Measurements from ENCODE around the gene ALX4.

The ALX4 gene

DNA sequence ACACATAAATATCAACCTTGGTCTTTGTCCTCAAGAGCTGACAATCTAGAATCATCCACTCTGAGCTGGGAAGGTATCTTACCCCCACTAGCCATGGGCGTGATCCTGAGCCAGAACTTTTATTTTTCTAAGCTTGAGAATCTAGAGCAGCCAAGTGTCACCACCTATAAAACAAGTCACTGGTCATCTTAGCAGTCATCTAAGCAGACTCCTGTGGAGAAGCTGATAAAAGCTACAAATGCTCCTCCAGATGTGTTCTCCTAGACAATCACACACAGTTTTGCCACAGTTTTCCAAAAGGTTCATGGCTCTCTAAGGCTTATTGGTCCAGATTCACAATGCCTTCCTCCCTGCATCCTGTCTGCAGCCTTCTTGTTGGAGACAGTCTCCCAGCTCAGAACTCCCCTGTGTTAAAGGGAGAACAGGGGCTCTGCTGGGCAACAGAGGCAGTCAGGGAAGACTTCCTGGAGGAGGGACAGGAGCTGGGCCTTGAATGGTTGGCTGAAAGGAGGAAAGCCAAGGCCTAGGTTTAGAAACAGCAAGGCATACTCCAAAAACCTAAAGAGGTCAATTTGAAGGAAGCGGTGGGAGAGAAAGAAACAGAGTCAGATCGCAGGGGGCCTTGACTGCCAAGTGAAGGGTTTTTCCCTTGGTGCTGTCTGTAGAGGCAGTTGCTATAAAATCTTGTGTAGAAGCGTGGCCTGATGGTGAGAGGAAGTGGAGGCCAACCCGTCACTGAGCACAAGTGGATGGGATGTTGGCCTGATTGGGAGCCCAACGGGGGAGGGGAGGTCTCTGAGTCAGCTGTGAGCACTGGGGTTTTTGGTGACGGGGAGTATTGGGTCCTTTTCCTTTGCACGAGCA, 42.0 kb downstream of the ALX4 start:
- DNase-seq (ENCODE audit: low spot score), result no peak

DNA sequence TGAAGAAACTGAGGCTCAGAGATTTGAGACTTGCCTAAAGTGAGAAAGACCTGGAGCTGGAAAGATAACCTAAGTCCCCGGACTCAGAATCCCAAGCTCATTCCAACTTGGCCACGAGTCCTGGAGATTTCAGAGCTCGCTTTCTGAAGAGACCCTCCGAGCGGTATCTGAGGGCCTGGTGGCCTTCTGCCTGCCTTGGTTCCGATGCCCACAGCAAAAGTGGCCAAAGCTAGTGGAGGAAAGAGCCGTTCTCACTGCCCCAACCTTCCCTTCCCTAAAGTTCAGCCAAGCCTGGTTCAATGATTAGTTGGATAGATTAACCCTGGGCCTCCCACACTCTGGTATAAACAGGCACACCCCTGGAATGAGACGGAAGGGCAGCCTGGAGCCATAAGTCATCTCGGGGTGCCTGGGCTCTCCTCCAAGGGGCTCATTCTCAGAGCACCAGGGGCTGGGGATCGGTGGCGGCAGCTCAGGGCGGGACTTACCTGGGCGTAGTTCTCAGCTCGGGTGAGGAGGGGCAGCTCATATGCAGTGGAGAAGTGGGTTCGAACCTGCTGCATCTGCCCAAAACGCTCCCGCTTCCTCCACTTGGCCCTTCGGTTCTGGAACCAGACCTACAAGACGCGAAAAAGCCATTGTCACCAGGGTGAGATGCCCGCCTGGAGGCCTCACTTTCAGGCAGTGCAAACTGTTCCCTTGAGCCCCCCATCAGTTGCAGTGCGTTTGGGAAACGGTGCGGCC, 42.8 kb downstream of the ALX4 start:
- no peak for DNase-seq (ENCODE audit: low spot score)

DNA sequence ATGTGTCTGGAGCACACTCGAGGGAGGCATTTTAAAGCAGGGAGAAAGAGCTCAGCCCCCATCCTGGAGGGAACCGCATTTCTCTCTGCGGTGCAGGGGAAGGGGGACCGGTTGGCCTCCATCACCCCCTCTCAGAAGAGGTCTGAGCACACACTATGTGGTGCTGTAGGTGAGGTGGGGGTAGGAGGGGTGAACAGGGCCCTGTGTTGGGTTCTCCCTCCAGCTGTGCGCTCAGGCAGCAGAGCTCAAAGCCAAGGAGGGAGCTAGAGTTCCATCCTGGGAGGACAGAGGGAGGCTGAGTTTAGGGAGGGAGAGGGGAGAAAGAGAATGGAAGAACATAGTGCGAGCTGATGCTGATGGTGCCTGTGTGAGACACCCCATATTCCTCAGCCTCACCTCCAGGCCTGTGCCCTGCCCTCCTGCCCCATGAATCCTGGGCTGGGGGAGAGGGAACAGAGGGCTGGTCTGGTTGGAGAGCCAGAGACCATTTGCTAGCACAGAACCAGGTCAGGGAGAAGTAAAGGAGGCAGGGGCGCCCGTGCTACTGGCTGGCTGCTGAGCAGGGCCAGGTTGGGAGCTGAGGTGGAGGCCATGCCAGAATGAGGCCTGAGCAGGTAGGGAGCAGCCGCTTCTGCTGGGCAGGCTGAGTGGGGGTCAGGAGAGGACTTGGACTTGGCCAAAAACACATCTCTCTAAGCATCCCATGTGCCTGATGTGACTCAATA, 43.7 kb downstream of the ALX4 start:
- DNase-seq (ENCODE audit: low spot score), result no peak

DNA sequence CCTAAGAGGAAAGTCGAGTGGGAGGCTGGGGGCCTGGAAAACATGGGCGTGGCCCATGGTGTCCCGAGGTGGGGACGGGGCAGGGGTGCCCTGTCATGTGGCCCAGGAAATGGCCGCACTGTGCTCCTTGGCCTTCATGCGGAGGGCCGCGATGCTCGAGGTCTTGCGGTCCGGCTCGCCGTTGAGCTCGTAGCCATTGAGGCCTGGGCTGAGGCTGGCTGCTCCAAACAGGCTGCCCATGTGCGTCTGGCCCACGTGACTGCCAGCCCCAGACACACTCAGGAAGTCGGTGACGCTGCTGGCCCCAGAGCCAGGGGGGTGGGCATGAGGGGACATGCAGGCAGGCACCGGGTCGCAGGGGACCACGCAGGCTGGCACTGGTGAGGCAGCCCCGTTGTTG, 45.2 kb downstream of the ALX4 start:
- DNase-seq (ENCODE audit: low spot score), result no peak

DNA sequence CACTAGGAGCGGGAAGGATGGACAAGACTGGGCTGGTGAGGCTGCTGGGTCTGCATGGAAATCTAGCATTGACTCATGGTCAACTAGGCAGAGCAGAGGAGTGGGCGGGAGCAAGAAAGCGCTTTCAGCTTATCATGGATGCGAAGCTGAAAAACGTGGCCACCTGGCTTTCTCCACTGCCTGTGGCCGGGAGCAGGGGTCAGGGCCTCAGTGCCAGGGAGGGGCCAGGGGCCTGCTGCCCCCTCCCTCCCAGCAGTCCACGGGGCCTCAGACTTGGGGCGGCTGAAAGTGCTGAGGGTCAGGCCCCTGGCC, 45.5 kb downstream of the ALX4 start:
- DNase-seq (ENCODE audit: low spot score), result no peak

DNA sequence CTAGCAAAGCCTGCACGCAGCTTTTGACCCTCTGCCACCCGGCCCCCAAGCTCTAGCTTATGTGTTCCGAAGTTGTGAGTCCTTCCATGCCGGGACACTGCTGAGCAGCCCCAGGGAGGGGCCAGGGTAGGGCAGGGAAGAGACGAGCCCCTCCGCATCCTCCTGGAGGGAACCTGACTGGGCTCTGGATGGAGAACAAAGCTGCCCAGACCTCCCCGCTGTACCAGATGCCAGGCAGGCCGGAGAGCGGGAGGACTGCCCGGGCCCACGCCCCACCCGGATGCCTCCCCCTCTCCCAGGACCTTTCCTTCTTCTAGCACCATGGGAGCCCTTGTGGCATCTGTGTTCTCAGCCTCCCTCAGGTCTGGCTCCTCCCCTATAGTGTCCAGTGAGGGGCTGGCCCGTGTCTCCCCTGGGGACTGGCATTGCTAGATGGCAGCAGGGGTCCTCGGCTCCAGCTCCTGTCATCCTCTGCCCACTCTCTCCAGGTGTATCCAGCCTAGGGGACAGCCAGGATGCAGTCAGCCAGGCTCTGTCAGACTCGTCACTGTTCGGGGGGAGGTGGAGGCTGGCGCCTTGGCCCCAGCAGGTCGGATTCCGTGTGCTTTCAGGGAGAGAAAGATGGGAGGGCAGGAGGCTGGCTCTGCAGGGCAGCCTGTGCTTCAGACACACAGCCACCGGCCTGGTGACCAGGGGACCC, 46.1 kb downstream of the ALX4 start:
- DNase-seq (ENCODE audit: low spot score), result no peak

DNA sequence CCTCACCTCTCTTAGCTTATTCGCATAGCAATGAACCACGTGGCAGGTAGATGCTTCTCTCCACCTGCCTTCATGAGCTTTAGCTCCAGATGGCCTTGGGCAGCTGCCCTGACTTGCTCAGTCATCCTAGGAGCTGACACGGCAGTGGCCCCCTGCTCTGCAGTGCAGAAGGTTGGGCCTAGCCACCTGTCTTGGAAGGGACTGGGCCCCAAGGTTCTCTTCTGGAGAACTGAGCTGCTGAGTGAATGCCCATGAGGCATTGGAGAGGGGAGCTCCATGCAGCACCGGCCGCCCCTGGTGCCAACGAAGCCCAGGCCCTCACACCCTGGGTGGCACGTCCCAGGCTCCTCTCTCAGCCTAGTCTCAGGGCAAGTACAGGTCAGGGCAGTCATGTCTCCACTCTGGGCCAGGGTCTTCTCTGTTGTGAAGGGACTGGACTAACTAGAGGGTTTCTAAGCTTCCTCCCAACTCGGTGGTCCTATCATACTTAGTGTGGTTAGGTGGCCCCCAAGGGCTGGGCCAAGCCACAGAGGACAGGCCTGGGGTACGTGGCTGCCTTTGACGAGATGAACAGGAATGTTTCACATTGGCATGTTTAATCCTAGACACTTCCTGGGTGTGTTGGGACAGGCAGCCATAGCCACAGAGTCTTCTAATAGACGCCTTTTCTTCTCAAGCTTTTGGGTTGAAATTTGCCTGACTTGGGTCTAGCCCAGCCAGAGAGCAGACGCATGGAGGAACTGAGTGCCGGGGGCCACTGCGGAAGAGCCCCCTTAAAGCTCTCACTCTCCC, 47.9 kb downstream of the ALX4 start:
- no peak for DNase-seq (ENCODE audit: low spot score)

DNA sequence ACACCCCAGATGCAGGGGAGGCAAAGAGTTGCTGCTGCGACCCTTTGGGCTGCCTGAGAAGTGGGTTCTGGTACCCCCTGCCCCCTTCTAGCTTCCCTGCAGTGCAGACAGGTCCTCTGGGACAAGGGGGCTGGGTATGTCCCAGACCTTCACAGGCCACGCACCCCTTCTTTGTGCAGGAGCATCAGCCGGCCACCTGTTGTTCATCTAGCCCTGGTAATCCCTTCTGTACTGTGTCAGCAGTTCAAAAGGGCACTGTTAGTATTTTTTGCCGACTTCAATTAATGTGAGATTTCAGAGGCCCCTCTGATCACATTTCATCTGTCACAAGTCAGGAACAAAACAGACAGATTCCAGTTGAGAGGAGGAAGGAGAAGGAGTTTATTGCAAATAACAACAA, 49.9 kb downstream of the ALX4 start:
- no peak for DNase-seq (ENCODE audit: low spot score)

DNA sequence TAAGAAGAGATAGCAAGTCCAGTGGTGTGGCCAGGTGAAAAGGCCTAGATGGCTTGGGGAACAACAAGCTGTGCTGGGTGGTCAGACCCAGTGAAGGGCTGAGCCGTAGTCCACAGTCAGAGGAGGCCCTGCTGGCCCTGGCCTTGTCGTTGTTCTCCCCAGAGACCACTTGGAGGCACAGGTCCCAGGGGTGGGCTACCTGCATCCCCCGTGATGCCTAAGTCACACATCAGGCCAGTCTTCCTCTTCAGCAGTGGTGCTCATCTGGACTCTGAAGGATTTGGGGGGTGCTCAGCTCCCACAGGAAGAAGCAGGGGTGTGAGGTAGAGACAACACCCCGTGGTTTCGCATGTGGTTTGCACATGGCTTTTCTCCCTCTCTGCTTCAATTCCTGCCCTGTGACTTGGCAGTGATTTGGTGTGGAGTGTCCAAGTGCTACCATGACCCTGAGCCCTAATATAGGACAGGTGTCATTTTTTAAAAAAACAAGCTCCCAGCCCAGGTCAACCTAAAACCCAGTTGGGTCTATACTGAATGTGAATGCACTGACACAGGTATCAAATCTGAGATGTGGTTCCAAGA, 51.0 kb downstream of the ALX4 start:
- no peak for DNase-seq (ENCODE audit: low spot score)

DNA sequence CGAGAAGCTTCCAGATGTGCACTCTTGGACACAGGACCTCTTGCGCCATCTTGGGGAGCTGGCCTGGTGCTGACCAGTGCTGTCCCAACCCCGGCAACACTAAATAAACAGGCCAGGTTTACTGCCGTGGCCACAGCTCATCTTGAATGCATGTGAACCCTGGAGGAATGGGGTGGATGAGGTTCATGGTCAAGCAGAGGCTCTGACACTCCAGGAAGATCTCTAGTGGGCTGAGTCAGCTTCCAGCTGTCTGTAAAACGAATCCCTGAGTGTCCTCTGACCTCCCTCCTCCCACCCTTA, 51.8 kb downstream of the ALX4 start:
- peak; percentile 42 for DNase-seq (ENCODE audit: low spot score)

DNA sequence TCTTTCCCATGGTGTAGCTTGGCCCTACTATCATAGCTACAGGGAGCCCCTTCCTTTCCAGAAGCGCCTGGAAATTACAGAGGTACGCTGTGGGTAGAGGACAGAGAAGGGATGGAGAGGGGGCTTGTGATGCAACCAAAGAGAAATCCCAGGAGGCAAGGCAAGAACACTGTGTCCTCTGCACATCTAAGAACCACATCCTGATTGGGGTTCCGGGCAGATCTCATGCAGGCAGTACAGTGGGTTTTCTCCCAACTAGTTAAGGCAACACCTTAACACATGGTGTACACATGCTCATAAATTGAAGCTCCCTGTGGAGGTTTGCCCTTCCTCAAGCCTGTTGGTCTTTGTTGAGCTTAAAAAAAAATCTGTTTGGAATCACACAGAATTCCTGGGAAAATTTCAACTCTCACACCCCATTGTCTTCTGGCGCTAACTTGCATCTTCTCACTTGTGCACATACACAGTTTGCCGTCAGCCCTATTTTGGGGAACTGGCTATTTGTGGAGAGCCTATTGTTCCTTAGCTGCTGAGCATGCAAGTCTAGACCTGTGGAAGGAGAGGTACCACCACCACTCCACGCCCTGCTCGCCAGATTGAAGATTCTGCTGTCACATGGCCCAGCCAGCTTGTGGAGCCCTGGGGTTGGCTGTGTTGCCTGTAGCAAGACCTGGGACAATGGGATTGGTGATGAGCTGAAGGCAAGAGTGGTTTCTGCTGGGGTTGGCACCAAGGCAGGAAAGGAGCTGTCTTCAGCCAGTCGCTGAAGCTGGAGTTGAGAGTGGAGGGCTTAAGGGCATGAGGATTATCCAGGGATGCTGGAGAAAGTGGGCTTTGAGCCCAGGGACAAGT, 52.4 kb downstream of the ALX4 start:
- DNase-seq (ENCODE audit: low spot score), result no peak

DNA sequence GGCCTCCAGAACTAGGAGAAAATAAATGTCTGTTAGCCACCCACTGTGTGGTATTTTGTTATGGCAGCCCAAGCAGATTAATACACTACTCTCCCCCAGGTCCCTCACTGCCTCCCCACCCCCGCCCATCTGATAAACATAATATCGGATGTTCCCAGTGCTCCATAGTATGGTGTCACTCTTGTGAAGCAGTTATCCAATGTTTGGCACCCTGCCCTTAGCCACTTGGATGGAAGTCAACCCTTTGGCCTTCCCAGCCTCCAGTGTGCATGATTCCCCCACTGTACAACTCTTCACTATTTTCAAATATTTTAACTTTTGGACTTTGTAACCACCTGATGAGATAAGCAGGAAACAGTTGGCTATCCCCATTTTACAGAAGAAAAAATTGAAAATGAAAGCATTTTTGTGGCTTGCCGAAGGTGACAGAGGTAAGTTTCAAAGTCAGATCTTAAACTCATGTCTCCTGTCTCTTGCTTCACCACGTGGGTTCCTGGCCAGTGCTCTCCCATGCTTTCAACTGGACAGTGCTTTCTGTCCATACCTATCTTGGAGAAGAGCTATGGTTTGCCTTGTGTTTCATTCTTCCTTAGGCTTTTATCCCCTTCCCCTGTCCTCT, 53.2 kb downstream of the ALX4 start:
- DNase-seq (ENCODE audit: low spot score), result no peak

DNA sequence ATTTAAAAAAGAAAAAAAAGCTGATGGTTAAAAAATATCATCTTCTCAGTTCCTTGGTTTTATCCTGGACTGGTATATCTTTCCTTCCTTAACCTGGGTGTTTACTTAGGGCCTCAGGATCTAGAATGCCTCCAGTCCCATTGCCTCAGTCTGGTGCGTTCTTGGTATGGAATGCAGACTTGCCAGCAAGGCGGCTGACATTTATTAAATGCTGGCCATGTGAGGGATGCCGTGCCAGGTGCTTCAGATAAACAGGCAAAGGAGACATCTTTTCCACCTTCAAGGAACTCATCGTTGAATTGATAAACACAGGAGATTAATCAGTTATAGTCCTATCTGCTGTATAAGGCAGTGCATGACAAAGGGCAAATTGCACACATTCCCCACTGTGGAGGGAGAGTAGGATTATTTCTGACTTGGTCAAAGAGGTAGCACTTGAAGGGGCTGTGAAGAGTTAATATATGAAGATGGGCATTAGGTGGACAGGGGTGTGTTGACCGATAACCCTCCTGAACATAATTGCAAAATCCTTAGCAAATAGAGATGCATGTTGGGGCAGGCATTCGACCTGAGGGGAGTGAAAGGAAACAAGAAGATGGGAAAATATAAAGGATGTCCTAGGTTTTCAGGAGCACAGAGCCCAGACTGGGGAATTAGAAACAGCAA, 54.4 kb downstream of the ALX4 start:
- DNase-seq (ENCODE audit: low spot score), result no peak

DNA sequence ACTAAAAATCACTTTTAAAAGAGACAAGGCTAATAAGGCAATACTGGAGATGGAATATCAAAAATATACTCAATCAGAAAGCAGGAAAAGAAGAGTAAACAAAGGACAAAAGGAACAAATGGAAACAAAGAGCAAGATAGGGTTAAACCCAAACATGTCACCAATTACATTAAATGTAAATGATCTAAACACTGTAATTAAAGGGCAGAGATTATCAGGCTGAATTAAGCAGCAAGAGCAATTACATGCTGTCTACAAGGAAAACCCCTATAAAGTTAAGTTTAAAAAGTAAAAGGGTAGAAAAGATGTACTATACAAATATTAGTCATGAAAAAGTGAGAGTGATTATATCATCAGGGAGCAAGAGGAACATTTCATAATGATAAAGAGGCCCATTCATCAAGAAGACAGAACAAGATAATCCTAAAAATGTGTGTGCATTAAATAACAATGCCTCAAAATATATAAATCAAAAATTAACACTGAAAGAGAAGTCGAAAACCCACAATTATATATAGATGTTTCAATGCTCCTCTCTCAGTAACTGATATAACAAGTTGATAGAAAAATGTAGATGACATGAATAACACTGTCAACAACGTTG, 56.8 kb downstream of the ALX4 start:
- DNase-seq (ENCODE audit: low spot score), result no peak

DNA sequence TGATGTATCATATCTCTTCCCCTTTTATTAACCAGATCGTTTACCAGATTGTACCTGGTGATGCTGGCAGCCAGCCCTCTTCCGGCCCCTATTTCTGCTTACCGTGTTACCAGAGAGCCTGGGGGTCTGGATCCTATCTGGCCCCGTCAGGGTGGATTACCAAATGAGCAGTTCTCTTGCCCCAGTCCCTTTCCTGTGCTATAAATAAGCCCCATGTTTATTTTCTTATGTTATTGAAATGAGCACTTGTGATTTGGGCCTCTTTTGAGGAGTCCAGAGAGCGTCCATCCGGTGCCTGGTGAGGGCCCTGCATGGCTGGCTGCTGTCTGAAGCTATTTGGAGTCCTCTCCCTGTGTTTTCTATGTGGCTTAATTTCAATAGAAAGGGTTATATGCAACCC, 59.5 kb downstream of the ALX4 start:
- DNase-seq (ENCODE audit: low spot score), result no peak

DNA sequence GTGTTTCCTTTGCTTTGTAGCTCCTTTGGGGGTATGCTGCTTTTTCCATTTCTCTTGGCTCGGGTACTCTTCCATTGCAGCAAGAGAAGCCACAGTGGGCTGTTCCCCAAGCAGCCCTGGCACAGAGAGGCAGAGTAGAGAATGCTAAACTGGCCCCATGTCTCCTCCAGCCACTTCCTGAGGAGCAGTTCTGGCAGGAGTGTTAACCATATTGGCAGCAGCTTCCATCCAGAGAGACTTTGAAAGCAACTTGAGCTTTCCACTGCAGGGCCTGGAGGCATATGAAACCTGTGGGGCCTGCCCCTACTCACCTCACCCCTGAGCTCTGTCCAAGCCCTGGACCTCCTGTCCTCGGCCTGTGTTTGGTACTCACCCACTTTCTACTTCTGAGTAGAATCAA, 61.8 kb downstream of the ALX4 start:
- DNase-seq (ENCODE audit: low spot score), result no peak

DNA sequence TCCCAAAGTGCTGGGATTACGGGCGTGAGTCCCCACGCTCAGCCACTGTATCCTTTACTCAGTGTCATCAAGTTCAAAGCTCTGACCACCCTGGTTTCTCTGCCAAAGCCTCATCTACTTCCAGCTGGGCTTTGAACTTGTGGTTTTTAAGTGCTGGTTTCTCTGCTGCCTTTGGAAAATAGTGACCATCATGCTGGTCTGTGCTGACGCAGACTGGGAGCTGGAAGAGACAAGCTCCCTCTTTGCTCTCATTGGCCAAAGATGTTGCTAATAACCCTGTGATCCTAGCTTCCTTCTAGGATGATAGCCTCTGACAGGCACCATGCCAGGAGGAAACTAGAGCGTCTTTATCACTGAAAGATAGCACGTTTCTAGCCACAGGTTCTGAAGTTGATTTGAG, 62.4 kb downstream of the ALX4 start:
- DNase-seq (ENCODE audit: low spot score), result no peak

DNA sequence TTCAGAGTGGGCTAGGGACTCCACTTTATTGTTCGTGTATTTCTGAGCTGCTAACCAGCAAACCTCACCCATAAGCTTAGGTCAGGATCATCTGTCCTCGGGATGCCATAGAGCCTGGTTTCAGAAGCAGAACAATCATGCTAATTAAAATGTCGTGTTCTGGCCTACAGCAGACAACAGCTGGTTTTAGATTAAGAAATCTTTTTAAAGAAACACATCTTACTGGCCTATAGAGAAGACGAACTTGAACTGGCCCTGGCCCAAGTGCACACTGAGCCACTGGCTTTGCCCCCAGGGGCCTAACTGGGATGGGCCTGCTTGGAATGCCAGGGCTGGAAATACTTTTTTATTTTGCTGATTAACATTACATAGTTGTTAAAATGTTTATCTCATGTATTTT, 63.2 kb downstream of the ALX4 start:
- no peak for DNase-seq (ENCODE audit: low spot score)
